MM.1S (cell line): ENCODE measurements around the gene SORL1.

Experiments used
- DNase-seq: peaks from one replicate; pipeline ENCODE4 v3.0.0-alpha.2; 2015
- H2AFZ ChIP-seq: fragments of 300-600 bp; sonication (generic); 2 replicates; pipeline ENCODE4 v1.6.0; 2016; ENCODE audit warnings: antibody characterized with exemption, low read length
- H3F3A ChIP-seq: fragments of 300-600 bp; sonication (generic); 2 replicates; pipeline ENCODE4 v1.6.1; 2016; ENCODE audit warnings: mild to moderate bottlenecking, antibody characterized with exemption, low read length, moderate library complexity, mixed read lengths; ENCODE audit not compliant: insufficient read depth
- H3K27ac ChIP-seq: fragments of 300-600 bp; sonication (generic); 2 replicates; pipeline ENCODE4 v1.5.1; 2016; ENCODE audit warnings: mild to moderate bottlenecking, low read length
- H3K27me3 ChIP-seq: fragments of 300-600 bp; sonication (generic); replicated peaks from 2 replicates; pipeline ENCODE4 v1.6.0; 2016; ENCODE audit warnings: low read length; ENCODE audit not compliant: insufficient read depth
- H3K36me3 ChIP-seq: fragments of 300-600 bp; sonication (generic); replicated peaks from 2 replicates; pipeline ENCODE4 v1.6.1; 2016; ENCODE audit warnings: mild to moderate bottlenecking, low read length, mixed read lengths; ENCODE audit not compliant: insufficient read depth
- H3K4me1 ChIP-seq: fragments of 300-600 bp; sonication (generic); 2 replicates; pipeline ENCODE4 v1.6.1; 2016; ENCODE audit warnings: low read length, mixed read lengths
- H3K4me2 ChIP-seq: fragments of 300-600 bp; sonication (generic); 2 replicates; pipeline ENCODE4 v1.6.0; 2016; ENCODE audit warnings: low read depth, low read length
- H3K4me3 ChIP-seq: fragments of 300-600 bp; sonication (generic); 2 replicates; pipeline ENCODE4 v1.5.1; 2016; ENCODE audit warnings: low read length, mixed read lengths
- H3K79me2 ChIP-seq: fragments of 300-600 bp; sonication (generic); 2 replicates; pipeline ENCODE4 v1.6.1; 2016; ENCODE audit warnings: mixed run types, low read length, mixed read lengths
- H3K9ac ChIP-seq: fragments of 300-600 bp; sonication (generic); 2 replicates; pipeline ENCODE4 v1.6.1; 2016; ENCODE audit warnings: low read length, mixed read lengths
- H3K9me2 ChIP-seq: fragments of 300-600 bp; sonication (generic); replicated peaks from 2 replicates; pipeline ENCODE4 v1.6.1; 2016; ENCODE audit warnings: mild to moderate bottlenecking, low read length, mixed read lengths; ENCODE audit not compliant: insufficient read depth
- H3K9me3 ChIP-seq: fragments of 300-600 bp; sonication (generic); replicated peaks from 2 replicates; pipeline ENCODE4 v1.6.1; 2016; ENCODE audit warnings: mild to moderate bottlenecking, low read length, mixed read lengths; ENCODE audit not compliant: insufficient read depth
- H4K20me1 ChIP-seq: fragments of 300-600 bp; sonication (generic); 2 replicates; pipeline ENCODE4 v1.6.1; 2016; ENCODE audit warnings: mild to moderate bottlenecking, low read length, moderate library complexity, mixed read lengths; ENCODE audit not compliant: insufficient read depth
- CTCF ChIP-seq: fragments of 300-600 bp; sonication (generic); IDR thresholded peaks from 2 replicates; pipeline ENCODE4 v1.5.1; 2016; ENCODE audit warnings: antibody characterized with exemption, low read length, mixed read lengths
- EZH2 ChIP-seq: fragments of 300-600 bp; sonication (generic); optimal IDR thresholded peaks from 2 replicates; pipeline ENCODE3; 2017; ENCODE audit warnings: low read depth, mild to moderate bottlenecking, antibody characterized with exemption, low read length, mixed read lengths
- EZH2phosphoT487 ChIP-seq: fragments of 300-600 bp; sonication (generic); IDR thresholded peaks from 2 replicates; pipeline ENCODE4 v1.6.1; 2018; ENCODE audit warnings: antibody characterized with exemption, low read length

Gene SORL1

GRCh38 chr11:121576531-121576930 lies 124.4 kb downstream of the SORL1 start:
- Histone ChIP-seq H3K4me3 (no peak overlapping the region), H2AFZ (no peak overlapping the region), H3K9me2 (no peaks in the 10 kb centered on the region), H3K27ac (no peak overlapping the region), H3K9me3 (no peaks in the 10 kb centered on the region), H3K79me2 (no peaks in the 10 kb centered on the region), H3K36me3 (no peaks in the 10 kb centered on the region), H4K20me1 (no peaks in the 10 kb centered on the region), H3K27me3 (peaks cover 5% of the 10 kb centered on the region), H3F3A (no peaks in the 10 kb centered on the region), H3K4me2 (no peak overlapping the region), H3K9ac (no peak overlapping the region), H3K4me1 (no peaks in the 10 kb centered on the region)
- DNase-seq: no peak
- TF ChIP-seq EZH2phosphoT487 (no peak), CTCF (no peak), EZH2 (no peak)

GRCh38 chr11:121577106-121577848 lies 125.2 kb downstream of the SORL1 start:
- no peaks in the 10 kb centered on the region for H3K36me3 ChIP-seq
- H3K9ac ChIP-seq: no peak overlapping the region
- H3K4me3 ChIP-seq: no peak overlapping the region
- no peaks in the 10 kb centered on the region for H3F3A ChIP-seq
- H3K9me3 ChIP-seq: no peaks in the 10 kb centered on the region
- no peaks in the 10 kb centered on the region for H4K20me1 ChIP-seq
- no peak for TF ChIP-seq CTCF
- DNase-seq: no peak
- no peak overlapping the region for H2AFZ ChIP-seq
- H3K4me2 ChIP-seq: no peak overlapping the region
- no peaks in the 10 kb centered on the region for H3K4me1 ChIP-seq
- H3K27ac ChIP-seq: no peak overlapping the region
- H3K27me3 ChIP-seq: no peaks in the 10 kb centered on the region; the same call in 1 of the 2 replicates
- H3K9me2 ChIP-seq: no peaks in the 10 kb centered on the region
- H3K79me2 ChIP-seq: no peaks in the 10 kb centered on the region

GRCh38 chr11:121578251-121578976 lies 126.3 kb downstream of the SORL1 start:
- Histone ChIP-seq H3K4me2 (no peak overlapping the region), H3K9me2 (no peaks in the 10 kb centered on the region), H3K36me3 (no peaks in the 10 kb centered on the region), H3K9ac (no peak overlapping the region), H3F3A (no peaks in the 10 kb centered on the region), H3K9me3 (no peaks in the 10 kb centered on the region), H4K20me1 (no peaks in the 10 kb centered on the region), H3K4me1 (no peaks in the 10 kb centered on the region), H3K79me2 (no peaks in the 10 kb centered on the region), H3K27ac (no peak overlapping the region), H3K27me3 (no peaks in the 10 kb centered on the region), H3K4me3 (no peak overlapping the region), H2AFZ (no peak overlapping the region)
- DNase-seq: no peak
- TF ChIP-seq CTCF (no peak), EZH2phosphoT487 (no peak), EZH2 (no peak)
